ENCODE measurements around the gene PLCH1. TPM values are rescaled to one million over a fixed set of nuclear protein-coding genes. Genes with fewer than 3 reads are reported as not detected.

PLCH1 gene
- total and polyA plus RNA-seq, 2 experiments from 2014 or later: 2.7 to 6.2 TPM

DNA sequence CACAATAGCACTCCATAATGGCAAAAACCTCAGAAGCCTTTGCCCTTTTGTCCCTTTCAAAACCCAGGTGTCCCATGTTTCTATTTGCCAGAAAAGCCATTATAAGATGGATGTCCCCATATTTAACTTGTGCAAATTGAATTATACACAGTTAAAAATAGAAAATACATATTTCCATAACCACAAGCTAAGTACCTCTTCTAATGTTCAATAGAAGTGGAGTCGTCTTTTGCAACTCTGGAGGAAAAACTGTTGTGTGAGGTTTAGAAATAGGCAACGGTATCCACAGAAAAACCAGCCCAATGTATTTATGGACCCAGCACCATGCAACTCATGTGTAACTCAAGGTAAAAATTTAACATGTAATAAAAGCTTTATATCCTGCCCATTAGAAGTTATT, 367.8 kb downstream of the PLCH1 start:
- H3K4me1 ChIP-seq (ENCODE audit: low read depth): peaks cover 9% of the 10 kb centered on the region
- no peak overlapping the region for H3K27ac ChIP-seq
- H3K9me3 ChIP-seq (ENCODE audit: low read depth): no peaks in the 10 kb centered on the region
- TF ChIP-seq, protein P1, sequence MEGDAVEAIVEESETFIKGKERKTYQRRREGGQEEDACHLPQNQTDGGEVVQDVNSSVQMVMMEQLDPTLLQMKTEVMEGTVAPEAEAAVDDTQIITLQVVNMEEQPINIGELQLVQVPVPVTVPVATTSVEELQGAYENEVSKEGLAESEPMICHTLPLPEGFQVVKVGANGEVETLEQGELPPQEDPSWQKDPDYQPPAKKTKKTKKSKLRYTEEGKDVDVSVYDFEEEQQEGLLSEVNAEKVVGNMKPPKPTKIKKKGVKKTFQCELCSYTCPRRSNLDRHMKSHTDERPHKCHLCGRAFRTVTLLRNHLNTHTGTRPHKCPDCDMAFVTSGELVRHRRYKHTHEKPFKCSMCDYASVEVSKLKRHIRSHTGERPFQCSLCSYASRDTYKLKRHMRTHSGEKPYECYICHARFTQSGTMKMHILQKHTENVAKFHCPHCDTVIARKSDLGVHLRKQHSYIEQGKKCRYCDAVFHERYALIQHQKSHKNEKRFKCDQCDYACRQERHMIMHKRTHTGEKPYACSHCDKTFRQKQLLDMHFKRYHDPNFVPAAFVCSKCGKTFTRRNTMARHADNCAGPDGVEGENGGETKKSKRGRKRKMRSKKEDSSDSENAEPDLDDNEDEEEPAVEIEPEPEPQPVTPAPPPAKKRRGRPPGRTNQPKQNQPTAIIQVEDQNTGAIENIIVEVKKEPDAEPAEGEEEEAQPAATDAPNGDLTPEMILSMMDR (IDR thresholded peaks at IDR 0.05; ENCODE audit: low read depth, low read length): no peak
- H3K4me3 ChIP-seq: no peak overlapping the region
- H3K27me3 ChIP-seq: no peaks in the 10 kb centered on the region
- DNase-seq (ENCODE audit: low read depth in 1 of 2, low spot score in 1 of 2): no peak
- H3K36me3 ChIP-seq: no peaks in the 10 kb centered on the region

DNA sequence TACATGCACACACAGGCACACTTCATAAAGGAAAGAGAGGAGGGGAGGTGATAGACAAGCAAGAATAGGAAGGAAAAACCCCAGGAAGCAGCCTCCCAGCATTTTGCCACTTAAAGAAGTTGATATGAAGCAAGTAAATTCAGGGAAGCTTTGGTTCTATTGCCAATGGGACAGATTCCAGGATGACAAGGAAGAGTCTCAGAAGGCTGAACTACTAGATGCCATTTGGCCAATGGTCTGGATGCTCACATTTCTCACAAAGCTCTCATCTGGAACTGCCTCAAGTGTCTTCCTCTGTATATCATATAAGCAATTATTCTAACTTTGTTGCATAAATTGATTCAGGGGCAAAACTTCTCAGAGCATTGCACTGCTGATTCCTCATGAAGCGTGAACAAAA, 372.6 kb downstream of the PLCH1 start:
- Histone ChIP-seq H3K27ac (no peak overlapping the region), H3K9me3 (ENCODE audit: low read depth) (no peaks in the 10 kb centered on the region), H3K36me3 (no peaks in the 10 kb centered on the region), H3K27me3 (no peaks in the 10 kb centered on the region), H3K4me3 (no peak overlapping the region), H3K4me1 (ENCODE audit: low read depth) (peaks cover 9% of the 10 kb centered on the region)
- TF ChIP-seq, protein P1 (IDR thresholded peaks at IDR 0.05; ENCODE audit: low read depth, low read length): no peak
- DNase-seq (ENCODE audit: low read depth in 1 of 2, low spot score in 1 of 2): no peak

DNA sequence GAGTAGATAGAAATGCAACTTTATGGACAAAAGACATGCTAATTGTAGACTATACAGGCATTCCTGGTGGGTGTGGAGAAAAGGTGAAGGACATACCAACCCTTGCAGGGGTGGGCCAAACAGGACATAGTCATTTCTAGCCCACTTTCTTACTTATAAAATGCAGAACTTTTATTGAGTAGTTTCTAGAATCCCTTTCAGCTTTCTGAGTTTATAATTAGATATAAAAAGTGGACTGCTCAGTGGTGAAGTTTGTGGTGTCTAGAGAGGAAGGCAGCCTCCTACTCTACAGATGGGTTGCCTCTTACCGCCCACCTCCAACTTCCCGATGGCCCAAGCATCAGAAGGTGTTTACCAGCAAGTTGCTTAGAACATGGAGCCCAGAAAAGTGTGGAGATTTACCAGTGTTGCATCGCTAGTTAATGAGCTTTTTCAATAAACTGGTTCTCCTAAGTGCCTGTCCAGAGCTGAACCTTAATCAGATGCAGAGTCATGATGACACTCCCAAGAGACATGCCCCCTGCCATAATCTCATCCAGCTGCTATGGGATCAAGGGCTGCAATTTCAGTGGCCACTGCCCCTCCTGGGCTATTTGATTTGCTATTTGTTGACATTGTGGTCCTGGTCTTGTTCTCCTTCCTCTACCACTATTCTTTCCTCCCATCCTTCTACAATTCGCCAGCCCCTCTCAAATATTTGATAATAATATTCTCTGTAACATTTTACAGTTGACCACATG, 373.9 kb downstream of the PLCH1 start:
- Histone ChIP-seq H3K4me1 (ENCODE audit: low read depth) (peaks cover 9% of the 10 kb centered on the region), H3K27me3 (no peaks in the 10 kb centered on the region), H3K27ac (no peak overlapping the region), H3K36me3 (no peaks in the 10 kb centered on the region), H3K4me3 (no peak overlapping the region), H3K9me3 (ENCODE audit: low read depth) (no peaks in the 10 kb centered on the region)
- TF ChIP-seq, protein P1 (IDR thresholded peaks at IDR 0.05; ENCODE audit: low read depth, low read length): no peak
- DNase-seq (ENCODE audit: low read depth in 1 of 2, low spot score in 1 of 2): no peak

DNA sequence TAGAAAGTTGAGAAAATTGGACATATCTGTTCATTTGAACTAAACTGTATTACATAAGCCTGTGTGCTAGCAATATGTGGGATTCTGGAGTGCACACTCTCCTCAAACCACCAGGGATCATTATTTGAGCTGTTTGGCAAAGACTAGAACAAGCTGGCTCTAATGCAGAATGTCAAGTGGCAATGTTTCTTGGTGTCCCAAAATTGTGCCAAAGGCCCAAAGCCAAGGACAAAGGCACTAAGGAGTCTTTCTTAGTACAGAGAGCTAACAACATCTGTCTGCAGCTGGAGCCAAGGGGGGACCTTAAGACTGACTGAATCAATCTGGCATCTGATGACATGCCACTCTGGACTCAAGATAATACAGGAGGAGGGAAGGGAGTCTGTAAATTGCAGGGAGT, 374.7 kb downstream of the PLCH1 start:
- Histone ChIP-seq H3K27me3 (no peaks in the 10 kb centered on the region), H3K27ac (no peak overlapping the region), H3K4me1 (ENCODE audit: low read depth) (peaks cover 9% of the 10 kb centered on the region), H3K9me3 (ENCODE audit: low read depth) (no peaks in the 10 kb centered on the region), H3K4me3 (no peak overlapping the region), H3K36me3 (no peaks in the 10 kb centered on the region)
- DNase-seq (ENCODE audit: low read depth in 1 of 2, low spot score in 1 of 2): no peak
- TF ChIP-seq, protein P1 (IDR thresholded peaks at IDR 0.05; ENCODE audit: low read depth, low read length): no peak

DNA sequence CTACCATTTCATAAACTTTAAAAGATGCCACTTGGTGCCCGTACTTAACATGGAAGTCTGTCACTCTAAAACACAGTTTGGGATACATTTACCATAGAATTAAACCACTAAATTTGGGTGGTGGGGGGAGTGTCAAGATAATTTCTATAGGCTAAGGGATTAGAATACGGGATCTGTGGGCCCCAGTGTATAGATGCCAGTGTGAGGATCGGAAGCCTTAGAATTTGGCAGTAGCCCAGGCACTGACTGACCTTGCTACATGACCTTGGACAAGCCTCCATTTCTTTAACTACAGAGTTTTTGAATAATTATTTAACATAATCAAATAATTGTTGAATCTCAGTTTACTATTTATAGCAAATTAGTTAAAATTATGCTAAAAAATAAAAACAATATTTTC, 375.1 kb downstream of the PLCH1 start:
- no peaks in the 10 kb centered on the region for H3K36me3 ChIP-seq
- H3K4me3 ChIP-seq: no peak overlapping the region
- no peak for DNase-seq (ENCODE audit: low read depth in 1 of 2, low spot score in 1 of 2)
- no peaks in the 10 kb centered on the region for H3K27me3 ChIP-seq
- no peak overlapping the region for H3K27ac ChIP-seq
- H3K9me3 ChIP-seq (ENCODE audit: low read depth): no peaks in the 10 kb centered on the region
- TF ChIP-seq, protein P1 (IDR thresholded peaks at IDR 0.05; ENCODE audit: low read depth, low read length): no peak
- H3K4me1 ChIP-seq (ENCODE audit: low read depth): peaks cover 9% of the 10 kb centered on the region
